RCC 7860 (cell line): ENCODE measurements around the gene GPI.
"Not testable (repeated sequence)": the region's sequence is repeated elsewhere in the genome, so short reads cannot be mapped to it uniquely, and the experiment has no call there.

Experiments used
- DNase-seq: peaks from one replicate; pipeline ENCODE4 v3.0.0-alpha.2; 2015; ENCODE audit warnings: low spot score
- FAIRE-seq: peaks from 2 replicates; lab custom pipeline; 2012; peaks lifted over from hg19 to GRCh38; lab: Jason Lieb, UNC

GPI gene

DNA sequence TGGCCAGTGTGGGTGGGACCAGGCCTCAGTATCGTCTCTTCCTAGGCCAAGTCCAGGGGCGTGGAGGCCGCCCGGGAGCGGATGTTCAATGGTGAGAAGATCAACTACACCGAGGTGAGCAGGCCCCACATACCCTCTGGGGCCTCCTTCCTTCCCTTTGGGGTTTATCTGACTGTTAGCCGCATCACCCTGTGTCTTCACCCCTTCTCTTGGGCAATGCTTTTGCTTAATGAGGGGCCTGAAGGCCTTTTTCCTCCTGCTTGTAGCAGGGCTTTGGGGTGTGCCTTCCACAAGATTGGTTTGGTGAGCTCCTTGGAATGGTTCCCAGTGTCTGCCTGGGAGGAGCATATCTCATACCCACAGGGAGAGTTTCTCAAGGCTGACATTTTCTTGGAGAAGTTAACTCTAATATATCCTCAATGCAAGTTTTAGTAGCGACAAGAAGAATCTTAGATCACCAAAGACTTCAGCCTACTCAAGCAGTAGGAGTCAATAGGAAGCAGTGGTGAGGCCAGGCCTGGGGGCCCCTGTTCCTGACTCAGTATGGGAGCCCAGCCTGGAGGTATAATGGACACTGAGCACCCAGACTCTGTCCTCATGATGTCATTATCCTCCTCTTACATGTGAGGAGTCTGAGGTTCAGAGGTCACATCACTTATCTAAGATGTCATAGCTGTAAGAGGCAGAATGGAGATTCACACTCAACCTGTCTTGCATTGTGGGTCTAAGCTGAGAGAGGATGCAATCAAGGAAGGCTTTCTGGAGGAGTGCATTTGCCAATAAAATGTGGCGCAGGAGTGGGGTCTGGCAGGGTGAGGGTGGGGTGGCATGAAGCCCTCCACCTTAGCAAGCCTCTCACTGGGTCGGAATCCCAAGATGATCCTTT lies 2.0 kb downstream of the GPI start:
- FAIRE-seq = no peak
- DNase-seq = no peak

DNA sequence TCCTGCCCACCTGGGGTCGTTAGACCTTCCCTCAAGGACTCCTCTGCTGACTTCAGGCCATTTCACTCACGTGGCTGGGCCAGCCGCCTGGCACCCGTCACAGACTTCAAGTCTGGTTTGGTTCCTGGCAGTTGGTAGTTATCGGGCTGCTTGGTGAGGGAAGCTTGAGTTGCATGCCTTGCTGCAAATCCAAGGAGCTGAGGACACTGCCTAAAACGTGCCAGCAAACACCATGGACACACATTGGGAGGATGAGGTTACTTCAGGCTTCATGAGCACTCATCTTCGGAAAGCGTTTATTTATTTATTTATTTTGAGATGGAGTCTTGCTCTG lies 2.6 kb downstream of the GPI start:
- DNase-seq = no peak
- FAIRE-seq = no peak

DNA sequence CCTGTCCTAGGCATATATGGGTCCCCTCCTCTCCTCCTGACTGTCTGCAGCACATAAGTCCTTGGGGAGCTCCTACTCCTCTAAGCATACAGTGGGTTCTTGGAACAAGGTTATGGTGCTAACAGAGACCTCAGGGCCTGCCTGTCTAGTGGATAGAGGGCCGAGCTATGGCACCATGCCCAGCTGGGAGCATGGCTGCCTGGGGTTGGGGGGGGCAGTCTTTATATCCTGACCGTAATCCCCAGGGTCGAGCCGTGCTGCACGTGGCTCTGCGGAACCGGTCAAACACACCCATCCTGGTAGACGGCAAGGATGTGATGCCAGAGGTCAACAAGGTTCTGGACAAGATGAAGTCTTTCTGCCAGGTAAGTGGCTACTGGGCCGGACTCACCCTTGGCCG lies 3.3 kb downstream of the GPI start:
- DNase-seq (no peak), FAIRE-seq (no peak)

DNA sequence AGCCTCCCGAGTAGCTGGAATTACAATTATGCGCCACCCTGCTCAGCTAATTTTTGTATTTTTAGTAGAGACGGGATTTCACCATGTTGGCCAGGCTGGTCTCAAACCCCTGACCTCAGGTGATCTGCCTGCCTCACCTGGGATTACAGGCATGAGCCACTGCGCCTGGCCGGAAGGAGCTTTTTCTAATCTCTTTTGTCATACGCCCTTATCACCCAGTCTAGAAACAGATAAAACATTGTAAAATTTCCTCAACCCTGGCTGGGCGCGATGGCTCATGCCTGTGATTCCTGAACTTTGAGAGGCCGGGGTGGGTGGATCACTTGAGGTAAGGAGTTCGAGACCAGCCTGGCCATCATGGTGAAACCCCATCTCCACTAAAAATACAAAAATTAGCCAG lies 4.2 kb downstream of the GPI start:
- not testable (repeated sequence) for DNase-seq, FAIRE-seq

DNA sequence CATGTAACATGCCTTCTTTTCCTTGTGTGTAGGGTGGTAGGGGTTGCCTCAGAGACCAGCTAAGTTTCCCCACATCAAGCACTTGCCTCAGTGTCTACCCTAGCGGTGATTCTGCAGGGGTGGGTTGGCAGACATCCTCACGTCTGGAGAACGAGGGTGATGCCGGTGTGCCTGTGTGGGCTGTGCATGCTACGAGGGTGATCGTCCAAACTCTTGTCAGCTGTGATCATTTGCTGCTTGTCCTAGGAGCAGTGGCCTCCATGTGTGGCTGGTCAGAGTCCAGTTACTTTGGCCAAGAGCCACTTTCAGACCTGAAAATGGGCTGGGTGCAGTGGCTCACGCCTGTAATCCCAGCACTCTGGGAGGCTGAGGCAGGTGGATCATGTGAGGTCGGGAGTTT lies 5.1 kb downstream of the GPI start:
- FAIRE-seq (no peak), DNase-seq (no peak)

DNA sequence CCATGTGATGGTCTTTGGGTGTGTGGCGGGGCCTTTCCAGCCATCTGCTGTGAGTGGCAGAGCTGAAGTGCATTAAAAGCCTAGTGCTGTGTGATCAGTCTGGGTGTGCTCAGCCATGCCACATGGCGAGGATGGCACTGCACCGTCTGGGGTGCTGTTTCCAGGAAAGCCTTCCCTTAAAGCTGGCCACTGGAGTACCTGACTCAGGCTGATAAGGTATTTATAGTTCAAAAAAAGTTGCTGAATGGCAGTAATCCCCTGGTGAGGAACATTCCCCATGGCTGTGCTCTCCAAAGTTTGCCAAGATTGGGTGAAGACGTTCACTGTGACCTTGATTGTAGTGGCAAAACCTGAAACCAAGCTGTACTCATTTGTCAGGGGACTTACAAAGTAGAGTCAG lies 6.0 kb downstream of the GPI start:
- DNase-seq (no peak), FAIRE-seq (no peak)

DNA sequence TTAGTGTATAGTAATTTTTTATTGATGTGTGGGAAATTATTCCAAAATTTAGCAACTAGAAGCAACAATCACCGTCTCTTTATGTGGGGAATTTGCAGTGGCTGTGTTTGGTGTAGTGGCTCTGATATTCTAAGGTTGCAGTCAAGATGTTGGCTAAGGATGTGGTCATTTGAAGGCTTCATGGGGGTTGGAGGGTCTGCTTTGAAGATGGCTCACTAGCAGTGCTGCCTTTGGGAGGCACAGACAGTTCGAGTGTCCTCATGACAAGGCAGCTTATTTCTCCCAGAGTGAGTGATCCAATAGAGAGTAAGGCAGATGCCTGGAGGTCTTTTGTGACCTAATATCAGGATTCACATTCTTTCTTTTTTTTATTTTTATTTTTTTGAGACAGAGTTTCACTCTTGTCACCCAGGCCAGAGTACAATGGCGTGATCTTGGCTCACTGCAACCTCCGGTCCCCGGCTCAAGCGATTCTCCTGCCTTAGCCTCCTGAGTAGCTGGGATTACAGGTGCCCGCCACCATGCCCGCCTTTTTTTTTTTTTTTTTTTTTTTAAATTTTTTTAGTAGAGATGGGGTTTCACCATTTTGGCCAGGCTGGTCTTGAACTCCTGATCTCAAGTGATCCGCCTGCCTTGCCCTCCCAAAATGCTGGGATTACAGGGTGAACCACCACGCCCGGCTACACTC lies 8.7 kb downstream of the GPI start:
- FAIRE-seq (no peak), DNase-seq (no peak)

DNA sequence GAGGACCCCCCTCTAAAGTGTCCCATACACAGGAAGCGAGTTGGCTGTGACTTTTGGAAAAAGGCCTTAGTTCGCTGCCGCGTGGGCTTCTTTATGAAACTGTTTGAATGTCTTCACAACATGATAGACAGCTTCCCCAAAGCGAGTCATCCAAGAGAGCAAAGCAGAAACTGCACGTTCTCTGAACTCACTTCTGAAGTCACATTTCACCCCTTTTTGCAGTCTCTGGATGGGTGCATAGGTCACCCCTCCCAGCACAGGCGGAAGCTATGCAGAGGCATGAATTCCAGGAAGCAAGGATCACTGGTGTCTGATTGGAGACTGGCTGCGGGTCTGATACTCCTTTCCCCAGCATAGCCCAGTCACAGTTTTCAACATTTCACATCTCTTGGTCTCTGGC lies 10.6 kb downstream of the GPI start:
- no peak for FAIRE-seq

DNA sequence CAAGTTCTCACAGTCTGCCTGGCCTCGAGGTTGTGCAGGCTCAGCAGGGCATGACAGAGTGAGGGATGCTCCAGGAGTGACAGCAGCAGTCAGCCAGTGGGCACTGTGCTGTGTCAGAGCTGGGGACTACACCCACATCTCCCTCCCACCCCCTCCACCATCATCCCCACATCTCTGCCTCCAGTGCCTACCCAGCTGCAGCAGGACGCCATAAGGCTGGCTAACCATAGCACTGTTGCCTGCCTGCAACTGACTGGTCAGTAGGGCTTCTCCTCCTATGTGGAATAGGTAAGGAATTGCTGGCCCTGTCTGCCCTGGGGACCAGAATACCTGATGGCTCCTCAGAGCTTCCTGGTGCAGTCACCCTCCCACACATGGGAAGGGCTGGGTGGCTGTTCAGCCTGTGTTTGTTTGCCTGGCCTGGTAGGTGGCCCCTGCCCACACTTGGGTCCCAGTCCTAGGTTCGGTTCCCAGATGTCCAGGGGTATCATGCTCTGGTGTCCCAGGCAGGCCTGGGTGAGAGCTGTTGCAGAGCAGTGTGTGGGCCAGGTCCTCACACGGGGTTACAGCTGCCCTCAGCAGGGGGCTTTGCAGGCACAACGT lies 15.7 kb downstream of the GPI start:
- DNase-seq = no peak
- FAIRE-seq = no peak

More for the DNA sequence above, 10.6 kb downstream of the GPI start:
- no peak for DNase-seq

DNA sequence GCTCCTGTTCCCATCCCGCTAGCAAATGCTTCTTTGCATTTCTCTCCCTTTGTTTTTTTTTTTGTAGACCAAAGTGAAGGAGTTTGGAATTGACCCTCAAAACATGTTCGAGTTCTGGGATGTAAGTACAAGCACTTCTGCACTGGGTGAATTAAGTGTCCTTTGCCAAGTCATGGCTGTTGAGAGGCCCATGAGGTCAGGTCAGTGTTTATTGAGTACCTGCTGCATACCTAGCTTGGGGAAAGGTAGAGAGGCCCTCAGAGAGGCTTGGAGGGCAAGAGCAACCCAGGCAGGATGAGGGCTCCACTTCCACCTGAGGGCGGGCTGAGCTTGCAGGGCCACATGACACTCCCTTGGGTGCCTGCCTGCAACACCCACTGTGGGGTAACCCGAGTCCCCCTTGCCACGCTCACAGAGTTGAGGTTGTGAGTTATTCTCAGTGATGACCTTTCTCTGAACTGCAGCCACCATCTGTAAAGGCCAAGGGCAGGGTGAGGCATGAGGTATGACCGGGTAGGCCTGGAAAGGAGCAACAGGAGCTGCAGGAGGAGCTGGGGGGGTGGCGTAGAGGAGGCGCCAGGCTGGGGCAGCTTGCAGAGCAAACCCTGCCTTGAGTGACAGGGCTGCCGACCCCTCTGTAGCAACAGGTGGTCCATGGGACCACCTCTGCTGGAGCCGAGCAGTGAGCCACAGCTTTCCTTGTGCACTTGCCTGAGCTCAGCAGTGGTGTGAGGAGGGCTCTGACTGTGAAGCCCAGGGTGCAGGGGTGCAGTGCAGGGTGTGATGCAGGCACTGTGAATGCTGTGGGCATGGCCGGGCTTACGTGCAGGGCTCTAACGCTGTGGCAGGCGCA lies 16.6 kb downstream of the GPI start:
- FAIRE-seq = no peak
- DNase-seq = no peak

DNA sequence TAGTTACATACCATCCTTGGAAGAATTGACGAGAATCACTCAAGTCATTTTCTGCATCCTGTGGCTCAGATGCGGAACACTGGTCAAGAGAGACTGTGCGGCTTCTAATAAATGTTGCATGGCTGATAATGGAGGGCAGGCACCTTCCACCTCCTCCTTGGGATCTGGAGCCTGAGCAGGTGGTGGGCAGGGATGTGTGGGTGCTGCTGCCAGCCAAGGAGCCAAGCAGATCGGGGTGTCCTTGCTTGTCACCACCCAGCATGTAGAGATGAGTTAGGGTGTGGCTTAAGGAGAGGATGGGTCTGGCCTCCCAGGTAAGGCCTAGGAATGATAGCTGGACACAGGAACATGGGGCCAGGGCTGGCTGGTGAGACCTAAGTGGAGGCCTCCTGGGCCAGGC lies 17.5 kb downstream of the GPI start:
- FAIRE-seq (no peak), DNase-seq (no peak)

DNA sequence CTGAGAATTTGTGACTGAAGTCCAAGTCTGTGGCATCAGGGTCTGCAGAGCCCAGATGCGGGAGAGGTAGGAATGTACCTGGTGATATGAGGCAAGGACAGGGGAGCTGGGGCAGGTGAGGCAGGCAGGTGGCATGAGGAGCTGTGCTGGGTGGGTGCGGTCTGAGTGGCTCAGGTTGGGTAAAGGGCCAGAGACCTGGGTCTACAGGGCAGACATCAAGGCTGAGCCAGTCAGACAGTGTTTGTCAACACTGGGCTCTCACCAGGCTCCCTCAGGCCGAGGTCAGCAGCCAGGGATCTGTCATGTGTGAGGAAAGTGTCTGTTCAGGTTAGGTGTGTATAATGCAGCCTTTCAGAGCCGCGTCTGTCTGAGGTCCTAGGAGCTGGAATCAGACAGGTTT lies 18.6 kb downstream of the GPI start:
- FAIRE-seq (no peak), DNase-seq (no peak)

DNA sequence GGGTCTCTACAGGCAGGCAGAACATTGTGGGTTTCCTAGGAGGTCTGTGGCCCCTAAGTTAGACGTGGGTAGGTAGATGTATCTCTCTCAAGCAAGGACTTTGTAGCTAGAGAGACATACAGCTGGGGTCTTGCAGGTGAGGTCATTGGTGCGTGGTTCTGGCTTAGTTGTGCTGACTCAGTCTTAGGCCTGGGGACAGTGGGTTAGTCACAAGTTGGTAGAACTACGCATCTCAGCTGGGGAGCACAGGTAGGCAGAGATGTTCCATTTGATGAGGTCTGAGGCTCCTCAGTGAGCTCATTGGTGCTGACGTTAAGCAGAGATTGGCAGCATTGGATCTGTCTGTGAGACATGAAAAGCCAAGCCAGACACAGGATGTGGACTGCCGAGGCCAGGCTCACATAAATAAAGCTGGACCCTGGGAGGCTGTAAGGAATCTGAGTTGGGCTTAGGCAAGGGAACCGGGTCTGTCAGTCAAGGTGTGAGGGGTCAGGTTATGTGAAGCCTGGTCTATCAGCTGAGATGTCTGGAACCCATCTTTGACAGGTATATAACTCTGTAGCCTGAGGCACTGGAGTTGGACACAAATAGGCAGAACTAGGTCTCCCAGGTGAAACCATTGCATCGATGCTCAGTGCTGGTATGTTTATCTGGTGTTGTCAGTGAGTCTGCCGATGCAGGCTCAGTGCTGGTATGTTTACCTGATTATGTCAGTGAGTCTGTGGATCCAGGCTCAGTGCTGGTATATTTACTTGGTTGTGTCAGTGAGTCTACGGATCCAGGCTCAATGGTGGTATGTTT lies 21.8 kb downstream of the GPI start:
- no peak for FAIRE-seq
- DNase-seq = no peak

DNA sequence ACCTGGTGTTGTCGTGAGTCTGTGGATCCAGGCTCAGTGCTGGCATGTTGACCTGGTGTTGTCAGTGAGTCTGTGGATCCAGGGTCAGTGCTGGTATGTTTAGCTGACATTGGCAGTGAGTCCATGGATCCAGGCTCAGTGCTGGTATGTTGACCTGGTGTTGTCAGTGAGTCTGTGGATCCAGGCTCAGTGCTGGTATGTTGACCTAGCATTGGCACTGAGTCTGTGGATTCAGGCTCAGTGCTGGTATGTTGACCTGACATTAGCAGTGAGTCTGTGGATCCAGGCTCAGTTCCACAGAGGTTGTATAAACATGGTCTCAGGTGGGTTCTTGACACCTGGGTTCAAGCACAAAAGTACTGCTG lies 22.4 kb downstream of the GPI start:
- FAIRE-seq (no peak), DNase-seq (no peak)

DNA sequence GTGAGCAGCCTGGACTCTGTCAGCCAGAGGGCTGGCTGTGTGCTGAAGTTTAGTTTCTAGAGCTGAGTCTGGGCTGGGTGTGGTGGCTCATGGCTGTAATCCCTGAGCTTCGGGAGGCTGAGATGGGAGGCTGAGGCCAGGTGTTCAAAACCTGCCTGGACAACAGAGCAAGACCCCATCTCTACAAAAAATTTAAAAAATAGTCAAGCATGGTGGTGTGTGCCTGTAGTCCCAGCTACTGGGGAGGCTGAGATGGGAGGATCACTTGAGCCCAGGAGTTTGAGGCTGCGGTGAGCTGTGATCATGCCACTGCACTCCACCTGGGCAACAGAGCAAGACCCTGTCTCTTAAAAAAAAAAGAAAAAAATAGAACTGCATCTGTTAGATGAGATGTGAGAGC lies 23.7 kb downstream of the GPI start:
- not testable (repeated sequence) for FAIRE-seq, DNase-seq

DNA sequence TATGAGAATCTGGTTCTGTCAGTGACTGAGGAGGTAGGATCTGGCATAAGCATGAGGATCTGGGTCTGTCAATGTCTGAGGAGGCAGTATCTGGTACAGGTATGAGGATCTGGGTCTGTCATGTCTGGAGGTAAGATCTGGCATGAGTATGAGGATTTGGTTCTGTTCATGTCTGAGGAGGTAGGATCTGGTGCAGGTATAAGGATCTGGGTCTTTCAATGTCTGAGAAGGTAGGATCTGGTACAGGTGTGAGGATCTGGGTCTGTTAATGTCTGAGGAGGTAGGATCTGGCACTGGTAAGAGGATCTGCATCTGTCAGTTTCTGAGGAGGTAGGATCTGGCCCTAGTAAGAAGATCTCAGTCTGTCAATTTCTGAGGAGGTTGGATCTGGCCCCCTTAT lies 26.8 kb downstream of the GPI start:
- no peak for FAIRE-seq
- DNase-seq = no peak

DNA sequence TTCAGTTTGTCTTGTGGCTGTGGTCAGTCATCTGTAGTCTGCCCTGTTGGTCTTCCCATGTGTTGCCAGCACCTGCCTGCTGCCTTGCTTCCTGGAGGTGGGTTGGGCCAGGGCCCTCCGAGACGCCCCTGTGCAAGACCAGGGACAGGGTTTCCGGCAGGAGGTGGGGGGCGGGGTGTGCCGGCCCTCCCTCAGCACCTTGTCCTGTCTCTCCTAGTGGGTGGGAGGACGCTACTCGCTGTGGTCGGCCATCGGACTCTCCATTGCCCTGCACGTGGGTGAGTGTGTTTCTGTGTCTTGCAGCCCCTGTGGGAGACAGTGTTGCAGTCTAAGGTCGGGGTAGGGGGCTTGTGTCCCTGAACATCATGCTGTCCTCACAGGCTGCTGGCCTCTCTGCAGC lies 28.0 kb downstream of the GPI start:
- FAIRE-seq (no peak), DNase-seq (no peak)

DNA sequence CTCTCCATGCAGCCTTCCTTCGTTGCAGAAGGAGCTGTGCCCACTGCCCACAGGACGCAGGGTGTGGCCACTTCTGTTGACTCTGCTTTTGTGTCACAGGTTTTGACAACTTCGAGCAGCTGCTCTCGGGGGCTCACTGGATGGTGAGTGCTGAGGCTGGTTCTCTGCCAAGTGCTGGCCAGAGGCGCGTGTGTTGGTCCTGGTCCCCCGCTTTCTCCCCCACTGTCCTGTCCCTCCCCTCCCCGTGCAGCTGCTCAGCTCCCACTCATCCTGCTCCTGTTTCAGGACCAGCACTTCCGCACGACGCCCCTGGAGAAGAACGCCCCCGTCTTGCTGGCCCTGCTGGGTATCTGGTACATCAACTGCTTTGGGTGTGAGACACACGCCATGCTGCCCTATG lies 28.6 kb downstream of the GPI start:
- DNase-seq (no peak), FAIRE-seq (no peak)

DNA sequence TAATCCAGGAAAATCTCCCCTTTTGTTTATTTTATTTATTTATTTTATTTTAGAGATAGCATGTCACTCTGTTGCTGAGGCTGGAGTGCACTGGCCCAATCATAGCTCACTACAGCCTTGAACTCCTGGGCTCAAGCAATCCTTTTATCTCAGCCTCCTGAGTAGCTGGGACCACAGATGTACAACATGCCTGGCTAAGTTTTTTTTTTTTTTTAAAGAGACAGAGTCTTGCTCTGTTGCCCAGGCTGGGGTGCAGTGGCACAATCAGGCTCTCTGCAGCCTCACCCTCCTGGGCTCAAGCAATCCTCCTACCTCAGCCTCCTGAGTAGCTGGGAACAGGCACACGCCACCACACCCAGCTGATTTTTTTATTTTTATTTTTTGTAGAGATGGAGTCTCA lies 32.9 kb downstream of the GPI start:
- DNase-seq (no peak), FAIRE-seq (no peak)

DNA sequence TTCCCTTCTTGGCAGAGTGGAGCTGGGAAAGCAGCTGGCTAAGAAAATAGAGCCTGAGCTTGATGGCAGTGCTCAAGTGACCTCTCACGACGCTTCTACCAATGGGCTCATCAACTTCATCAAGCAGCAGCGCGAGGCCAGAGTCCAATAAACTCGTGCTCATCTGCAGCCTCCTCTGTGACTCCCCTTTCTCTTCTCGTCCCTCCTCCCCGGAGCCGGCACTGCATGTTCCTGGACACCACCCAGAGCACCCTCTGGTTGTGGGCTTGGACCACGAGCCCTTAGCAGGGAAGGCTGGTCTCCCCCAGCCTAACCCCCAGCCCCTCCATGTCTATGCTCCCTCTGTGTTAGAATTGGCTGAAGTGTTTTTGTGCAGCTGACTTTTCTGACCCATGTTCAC lies 34.9 kb downstream of the GPI start:
- no peak for DNase-seq

More for the DNA sequence above, 34.9 kb downstream of the GPI start:
- no peak for FAIRE-seq
